Rectal smooth muscle tissue (tissue), 1 donor: ENCODE measurements around the gene PODXL.
"Not testable (repeated sequence)": the region's sequence is repeated elsewhere in the genome, so short reads cannot be mapped to it uniquely, and the experiment has no call there.

Experiments used
- H3K27ac ChIP-seq: one replicate; pipeline ENCODE4 v1.7.0; 2013; ENCODE audit warnings: low read depth, low read length, inconsistent platforms
- H3K27me3 ChIP-seq: one replicate; pipeline ENCODE4 v1.7.0; 2013; ENCODE audit warnings: low read length; ENCODE audit not compliant: control insufficient read depth, insufficient read depth
- H3K36me3 ChIP-seq: one replicate; pipeline ENCODE4 v1.7.0; 2013; ENCODE audit warnings: low read length; ENCODE audit not compliant: control insufficient read depth, insufficient read depth
- H3K4me1 ChIP-seq: one replicate; pipeline ENCODE4 v1.7.0; 2013; ENCODE audit warnings: low read length; ENCODE audit not compliant: control insufficient read depth, insufficient read depth
- H3K4me3 ChIP-seq: one replicate; pipeline ENCODE4 v1.7.0; 2013; ENCODE audit warnings: low read length
- H3K9ac ChIP-seq: one replicate; pipeline ENCODE4 v1.7.0; 2013; ENCODE audit warnings: low read length

The PODXL gene

DNA sequence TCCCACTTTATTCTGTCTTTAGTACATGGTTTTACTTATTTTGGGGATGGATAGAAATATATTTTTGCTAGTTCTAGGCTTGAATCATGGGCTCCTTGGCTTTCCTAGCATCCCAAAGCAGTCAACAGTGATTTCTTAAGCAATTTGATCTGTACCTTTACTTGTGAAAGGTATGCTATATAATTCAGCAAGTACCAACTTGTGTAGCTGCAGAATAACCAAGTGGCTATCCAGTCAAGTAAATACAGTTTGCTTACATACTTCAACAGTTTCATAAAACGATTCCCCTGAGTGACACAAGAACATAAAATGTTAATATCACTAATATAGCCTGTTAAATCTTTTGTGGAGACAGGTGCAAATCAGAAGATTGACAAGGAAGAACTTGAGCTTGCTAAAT is 67.2 kb downstream of the PODXL start:
- peaks cover 4% of the 10 kb centered on the region for H3K36me3 ChIP-seq
- H3K4me3 ChIP-seq = no peak overlapping the region
- H3K4me1 ChIP-seq = no peaks in the 10 kb centered on the region
- no peak overlapping the region for H3K27ac ChIP-seq
- H3K27me3 ChIP-seq = no peaks in the 10 kb centered on the region
- H3K9ac ChIP-seq = no peak overlapping the region

GRCh38 chr7:131488361-131488760 is 68.1 kb downstream of the PODXL start:
- Histone ChIP-seq H3K27me3 (no peaks in the 10 kb centered on the region), H3K4me1 (no peaks in the 10 kb centered on the region), H3K27ac (no peak overlapping the region), H3K36me3 (peaks cover 4% of the 10 kb centered on the region), H3K4me3 (no peak overlapping the region), H3K9ac (no peak overlapping the region)

DNA sequence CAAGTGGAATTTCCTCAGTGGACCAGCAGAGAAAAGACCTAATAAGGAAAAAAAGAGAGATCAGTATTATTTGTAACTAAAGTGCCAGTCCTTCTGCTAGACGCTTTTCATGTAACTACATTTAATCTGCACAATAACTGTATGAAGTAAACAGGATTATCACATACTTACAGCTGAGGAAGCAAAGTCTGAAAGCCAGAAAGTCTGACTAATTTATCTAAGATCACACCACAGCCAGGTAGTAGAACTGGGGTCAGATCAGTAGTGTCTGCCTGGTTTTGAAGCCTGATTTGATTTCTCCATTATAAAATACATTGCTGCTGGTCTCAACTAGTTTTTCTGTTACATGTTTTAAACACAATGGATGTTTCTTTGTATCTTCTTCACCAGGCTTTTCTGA is 69.2 kb downstream of the PODXL start:
- Histone ChIP-seq H3K4me1 (no peaks in the 10 kb centered on the region), H3K4me3 (no peak overlapping the region), H3K27ac (no peak overlapping the region), H3K27me3 (no peaks in the 10 kb centered on the region), H3K36me3 (peaks cover 4% of the 10 kb centered on the region), H3K9ac (no peak overlapping the region)

DNA sequence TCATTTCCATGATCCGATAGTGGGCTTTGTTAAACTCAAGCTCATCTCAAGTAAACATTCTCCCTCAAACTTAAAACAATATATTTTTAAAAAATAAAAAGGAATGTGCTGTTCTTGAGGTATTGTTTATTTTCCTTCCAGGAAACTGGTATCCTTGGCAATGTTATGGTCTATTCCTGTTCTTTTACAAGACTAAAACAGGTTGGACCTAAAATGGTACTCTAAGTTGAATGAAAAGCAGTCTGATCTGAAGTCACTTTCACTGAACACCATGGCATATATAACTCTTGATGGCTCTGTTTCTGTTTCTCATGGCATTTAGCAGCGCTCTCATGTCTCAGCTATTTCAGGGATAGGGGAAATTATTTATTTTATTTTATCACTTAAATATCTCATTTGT is 70.1 kb downstream of the PODXL start:
- Histone ChIP-seq H3K4me1 (no peaks in the 10 kb centered on the region), H3K36me3 (peaks cover 4% of the 10 kb centered on the region), H3K27ac (no peak overlapping the region), H3K27me3 (no peaks in the 10 kb centered on the region), H3K9ac (no peak overlapping the region), H3K4me3 (no peak overlapping the region)

GRCh38 chr7:131483586-131483985 is 72.8 kb downstream of the PODXL start:
- H3K27ac ChIP-seq = no peak overlapping the region

GRCh38 chr7:131482800-131483199 is 73.6 kb downstream of the PODXL start:
- Histone ChIP-seq H3K36me3 (peaks cover 4% of the 10 kb centered on the region), H3K27ac (no peak overlapping the region), H3K4me1 (no peaks in the 10 kb centered on the region), H3K27me3 (no peaks in the 10 kb centered on the region), H3K4me3 (no peak overlapping the region), H3K9ac (no peak overlapping the region)

More at GRCh38 chr7:131483586-131483985, 72.8 kb downstream of the PODXL start:
- H3K4me3 ChIP-seq = no peak overlapping the region
- no peaks in the 10 kb centered on the region for H3K4me1 ChIP-seq
- H3K27me3 ChIP-seq = no peaks in the 10 kb centered on the region
- H3K9ac ChIP-seq = no peak overlapping the region
- H3K36me3 ChIP-seq = peaks cover 4% of the 10 kb centered on the region

DNA sequence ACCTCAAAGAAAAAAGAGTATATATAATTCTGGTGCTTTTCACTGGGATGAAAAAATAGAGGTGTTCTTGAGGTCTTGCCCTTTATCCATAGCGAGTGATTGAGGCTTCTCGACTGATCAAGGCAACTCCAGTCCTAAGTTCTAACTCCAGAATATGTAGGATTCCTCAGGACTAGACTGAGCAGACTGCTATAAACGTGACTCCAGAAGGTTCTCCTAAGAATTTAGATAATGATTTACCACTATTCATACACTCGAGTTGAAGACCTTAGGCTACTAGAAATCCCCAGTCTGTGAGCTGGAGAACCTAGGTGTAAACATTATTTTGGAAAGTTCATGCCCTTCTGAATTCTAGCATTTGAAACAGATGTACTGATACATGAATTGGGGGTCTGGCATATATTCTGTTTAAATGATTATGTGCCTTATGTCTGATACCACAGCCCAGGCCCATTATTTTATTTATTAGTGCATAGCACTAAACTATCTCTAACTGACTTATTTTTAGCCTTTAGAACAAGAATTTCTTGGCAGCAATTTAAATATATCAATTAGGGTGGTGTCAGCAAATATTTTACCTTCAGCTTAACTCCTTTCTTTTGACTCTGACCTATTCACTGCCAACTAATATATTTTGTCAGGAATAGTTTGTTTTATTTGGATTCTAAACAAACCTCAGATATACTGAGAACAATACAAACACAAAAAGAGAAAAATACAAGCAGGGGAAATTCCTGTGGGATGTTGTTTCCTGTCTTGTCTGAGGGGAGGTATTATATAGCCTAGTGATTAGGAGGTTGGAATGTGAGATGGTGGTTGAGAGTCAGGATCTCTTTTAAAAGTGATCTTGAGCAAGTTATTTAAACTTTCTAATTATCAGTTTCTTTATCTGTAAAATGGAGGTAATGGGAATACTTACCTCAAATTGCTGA is 75.8 kb downstream of the PODXL start:
- Histone ChIP-seq H3K36me3 (no peaks in the 10 kb centered on the region), H3K27ac (no peak overlapping the region), H3K4me1 (no peaks in the 10 kb centered on the region), H3K27me3 (no peaks in the 10 kb centered on the region), H3K4me3 (no peak overlapping the region), H3K9ac (no peak overlapping the region)

- Histone ChIP-seq H3K27me3 (no peaks in the 10 kb centered on the region), H3K36me3 (no peaks in the 10 kb centered on the region), H3K4me3 (no peak overlapping the region), H3K27ac (no peak overlapping the region), H3K9ac (no peak overlapping the region), H3K4me1 (no peaks in the 10 kb centered on the region)
Measured at GRCh38 chr7:131476740-131477139, 79.7 kb downstream of the PODXL start.

GRCh38 chr7:131471250-131472004 is 85.0 kb downstream of the PODXL start:
- H3K4me1 ChIP-seq = no peaks in the 10 kb centered on the region
- H3K36me3 ChIP-seq = peaks cover 8% of the 10 kb centered on the region
- no peak overlapping the region for H3K4me3 ChIP-seq
- H3K27me3 ChIP-seq = no peaks in the 10 kb centered on the region
- H3K9ac ChIP-seq = no peak overlapping the region
- H3K27ac ChIP-seq = no peak overlapping the region

GRCh38 chr7:131467788-131468187 is 88.6 kb downstream of the PODXL start:
- no peak overlapping the region for H3K4me3 ChIP-seq
- H3K9ac ChIP-seq = no peak overlapping the region
- peaks cover 8% of the 10 kb centered on the region for H3K36me3 ChIP-seq
- H3K4me1 ChIP-seq = no peaks in the 10 kb centered on the region
- no peaks in the 10 kb centered on the region for H3K27me3 ChIP-seq
- H3K27ac ChIP-seq = no peak overlapping the region

DNA sequence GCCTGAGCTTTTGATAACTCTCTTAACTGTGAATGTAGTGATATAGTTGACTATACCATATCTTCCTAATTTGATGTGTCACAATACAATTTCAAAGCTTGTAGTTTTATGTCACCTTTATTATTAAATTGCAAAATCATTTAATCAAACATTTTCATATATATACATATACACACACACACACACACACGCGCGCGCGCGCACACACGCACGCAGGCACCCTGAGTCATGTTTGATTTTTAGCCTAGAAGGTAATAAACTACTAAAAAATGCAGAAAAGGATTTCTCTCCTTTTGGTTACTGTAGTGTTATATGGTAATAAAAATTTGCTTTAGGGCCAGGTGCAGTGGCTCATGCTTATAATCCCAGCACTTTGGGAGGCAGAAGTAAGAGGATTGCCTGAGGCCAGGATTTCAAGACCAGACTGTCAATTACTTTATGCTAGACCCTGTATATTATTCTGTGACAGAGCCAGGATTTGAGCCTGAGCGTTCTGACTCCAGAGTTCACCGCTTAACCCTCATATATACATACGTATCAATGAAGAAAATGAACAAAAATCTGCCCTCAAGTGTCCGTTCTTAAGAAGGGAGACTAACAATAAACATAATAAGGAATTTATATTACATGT is 89.6 kb downstream of the PODXL start:
- no peak overlapping the region for H3K27ac ChIP-seq
- H3K4me1 ChIP-seq = no peaks in the 10 kb centered on the region
- H3K9ac ChIP-seq = no peak overlapping the region
- H3K27me3 ChIP-seq = no peaks in the 10 kb centered on the region
- H3K4me3 ChIP-seq = no peak overlapping the region
- H3K36me3 ChIP-seq = peaks cover 8% of the 10 kb centered on the region

DNA sequence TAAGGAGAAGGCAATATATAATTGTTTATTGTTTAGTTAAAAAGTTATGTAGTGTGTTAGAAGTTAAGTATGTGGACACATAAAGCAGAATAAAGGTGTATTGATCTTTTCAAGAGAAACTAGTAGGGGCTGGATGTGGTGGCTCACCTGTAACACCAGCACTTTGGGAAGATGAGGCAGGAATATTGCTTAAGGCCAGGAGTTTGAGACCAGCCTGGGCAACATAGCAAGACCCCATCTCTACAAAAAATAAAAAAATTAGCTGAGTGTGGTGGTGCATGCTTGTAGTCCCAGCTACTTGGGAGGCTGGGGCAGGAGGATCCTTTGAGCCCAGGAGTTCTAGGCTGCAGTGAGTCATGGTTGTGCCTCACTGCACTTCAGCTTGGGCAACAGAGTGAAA is 93.7 kb downstream of the PODXL start:
- not testable (repeated sequence) for H3K4me1 ChIP-seq, H3K9ac ChIP-seq, H3K36me3 ChIP-seq, H3K27ac ChIP-seq, H3K27me3 ChIP-seq, H3K4me3 ChIP-seq
